Pancreas (tissue), 10 donors: ENCODE measurements around the gene LMOD2. TPM values are rescaled to one million over a fixed set of nuclear protein-coding genes. Genes with fewer than 3 reads are reported as not detected.

ENCODE experiments used
- ATAC-seq, 4 donors: fragments of 200-7000 bp; cut with Tn5 transposase; one replicate each; pipeline versions ENCODE4 v1.8.0 to v1.9.1; 2020; ENCODE audit warnings: mild to moderate bottlenecking in 4 of 4, moderate library complexity in 4 of 4
- DNase-seq, 6 donors: peaks; one replicate each; pipeline ENCODE4 v3.0.0-alpha.2; 2020
- FAIRE-seq: peaks from 2 replicates; lab custom pipeline; 2012; peaks lifted over from hg19 to GRCh38; lab: Jason Lieb, UNC
- H3K27ac ChIP-seq, 4 donors: fragments of 200-600 bp; sonication (generic); 1 replicate in 3 of 4; 2 replicates in 1 of 4; pipeline versions ENCODE4 v1.5.0 to v1.8.0; 2020
- H3K27me3 ChIP-seq, 4 donors: fragments of 200-600 bp; one replicate each; pipeline ENCODE4 v1.8.0; 2021
- H3K36me3 ChIP-seq, 3 donors: fragments of 200-600 bp; sonication (generic) in 1 of 3; one replicate each; pipeline versions ENCODE4 v1.5.0 to v1.8.0; 2020 to 2021
- H3K4me1 ChIP-seq, 3 donors: fragments of 200-600 bp; one replicate each; pipeline ENCODE4 v1.8.0; 2021
- H3K4me3 ChIP-seq, 4 donors: fragments of 200-600 bp; sonication (generic) in 2 of 4; one replicate each; pipeline versions ENCODE4 v1.5.0 to v1.8.0; 2020 to 2021
- H3K9me3 ChIP-seq, 4 donors: fragments of 200-600 bp; one replicate each; pipeline ENCODE4 v1.8.0; 2021
- CTCF ChIP-seq, 4 donors: fragments of 200-600 bp; sonication (generic) in 3 of 4; IDR thresholded peaks; one replicate each; pipeline versions ENCODE4 v1.5.0 to v1.8.0; 2021; ENCODE audit warnings: antibody characterized with exemption in 4 of 4
- WGBS, 2 donors: extraction: QIAGEN DNeasy Blood & Tissue Kit; methylation state at CpG; one replicate each; pipeline ENCODE4 v1.1.7; 2013; 5-methylcytosine and 5-hydroxymethylcytosine counted together
- intact Hi-C, 3 donors: fragments of 100-400 bp; cut with DNase I; formaldehyde crosslinking; loops; one replicate each; pipeline versions ENCODE4 v1.11.1 to v1.14.2; 2022
- polyA plus RNA-seq, 2 donors: library from polyadenylated mRNA; stranded (reverse); fragments of 200-250 nt; gene quantifications; one replicate each; pipeline ENCODE4 v1.2.3, GENCODE V29; 2013
- total RNA-seq, 6 donors: library from RNA; stranded (reverse); fragmentation: NEBNext Ultra II Directional in 4 of 6; extraction: Animal tissue kit (Norgen Biotek cat#: 25700) in 4 of 6; gene quantifications; one replicate each; pipeline versions ENCODE4 v1.2.1 to v1.2.4, GENCODE V29; 2021 to 2023
- donor health status: healthy with polysubstance abuse.
- donor health status: DM: no; HTN: no; CAD: no; lungs with moderate emphysema.
- donor health status: DM: no; HTN: no; CAD: no.
- donor health status: control.
- donor health status: control.
- donor health status: Bipolar disorder and iron deficiency.
- donor health status: DM: yes; HTN: yes; CAD: no.
- donor health status: DM: no; HTN: no; CAD: no.
- donor health status: DM: no; HTN: no; CAD: no.
- donor health status: DM: yes; HTN: yes; CAD: no.

The LMOD2 gene
- total and polyA plus RNA-seq, 8 donors: 0.55 TPM; not detected in 7

GRCh38 chr7:123639631-123640030 lies 16.0 kb upstream of the LMOD2 start:
- intact Hi-C loops: loop anchor here in 1 of 3 donors (10.0 kb wide), 1 partner anchor 225 kb away; no protein-coding TSS in a partner anchor

GRCh38 chr7:123640583-123640982 lies 15.1 kb upstream of the LMOD2 start:
- Histone ChIP-seq H3K27ac (no peak overlapping the region), H3K27me3 (no peaks in the 10 kb centered on the region), H3K4me1 (peaks cover 0 to 10% (median 6%) of the 10 kb centered on the region in 3 donors), H3K9me3 (no peaks in the 10 kb centered on the region), H3K36me3 (no peaks in the 10 kb centered on the region), H3K4me3 (no peak overlapping the region)
- TF ChIP-seq CTCF (IDR thresholded peaks at IDR 0.05): no peak
- ATAC-seq: no peak
- FAIRE-seq: no peak
- DNase-seq: no peak
- intact Hi-C loops: no loop called here

More at GRCh38 chr7:123639631-123640030, 16.0 kb upstream of the LMOD2 start:
- no peak for TF ChIP-seq CTCF (IDR thresholded peaks at IDR 0.05)
- Histone ChIP-seq H3K27ac (no peak overlapping the region), H3K4me1 (peaks cover 0 to 9% (median 6%) of the 10 kb centered on the region in 3 donors), H3K9me3 (no peaks in the 10 kb centered on the region), H3K27me3 (no peaks in the 10 kb centered on the region), H3K36me3 (no peaks in the 10 kb centered on the region), H3K4me3 (no peak overlapping the region)
- no peak for FAIRE-seq
- ATAC-seq: no peak
- 89 to 97% methylated on average over 2 of the region's 2 CpGs for WGBS, 2 donors
- DNase-seq: no peak

- DNase-seq: no peak
- ATAC-seq: no peak
- intact Hi-C loops: no loop called here
- 90 to 91% methylated on average over 5 of the region's 5 CpGs for WGBS, 2 donors
- no peak for TF ChIP-seq CTCF (IDR thresholded peaks at IDR 0.05)
- Histone ChIP-seq H3K27me3 (no peaks in the 10 kb centered on the region), H3K9me3 (no peaks in the 10 kb centered on the region), H3K4me1 (peaks cover 0 to 15% (median 6%) of the 10 kb centered on the region in 3 donors), H3K4me3 (no peak overlapping the region), H3K36me3 (no peaks in the 10 kb centered on the region), H3K27ac (no peak overlapping the region)
- FAIRE-seq: no peak
These were observed 13.8 kb upstream of the LMOD2 start for GRCh38 chr7:123641901-123642300.

- no peak for TF ChIP-seq CTCF (IDR thresholded peaks at IDR 0.05)
- H3K4me1 ChIP-seq: peaks cover 0 to 15% (median 6%) of the 10 kb centered on the region in 3 donors
- peak; percentile 66 to 86 (median 85) for ATAC-seq
- 37 to 42% methylated on average over 6 of the region's 6 CpGs for WGBS, 2 donors
- no peak for FAIRE-seq
- intact Hi-C loops: no loop called here
- no peak overlapping the region for H3K4me3 ChIP-seq
- H3K27me3 ChIP-seq: no peaks in the 10 kb centered on the region
- DNase-seq: peak in 2 of 6 donors; percentile 6 to 26
- H3K9me3 ChIP-seq: no peaks in the 10 kb centered on the region
- no peak overlapping the region for H3K27ac ChIP-seq
- H3K36me3 ChIP-seq: no peaks in the 10 kb centered on the region
These were observed 11.9 kb upstream of the LMOD2 start for GRCh38 chr7:123643495-123644441.

GRCh38 chr7:123645516-123645915 lies 10.2 kb upstream of the LMOD2 start:
- no peak for DNase-seq

More at GRCh38 chr7:123645516-123645915, 10.2 kb upstream of the LMOD2 start:
- no peaks in the 10 kb centered on the region for H3K36me3 ChIP-seq
- no peaks in the 10 kb centered on the region for H3K27me3 ChIP-seq
- ATAC-seq (peak; percentile 40 to 65 (median 54)), FAIRE-seq (no peak)
- H3K4me1 ChIP-seq: peaks cover 0 to 15% (median 6%) of the 10 kb centered on the region in 3 donors
- intact Hi-C loops: no loop called here
- WGBS, 2 donors: 56 to 61% methylated on average over 3 of the region's 3 CpGs
- H3K27ac ChIP-seq: no peak overlapping the region
- TF ChIP-seq CTCF (IDR thresholded peaks at IDR 0.05): no peak
- no peak overlapping the region for H3K4me3 ChIP-seq
- no peaks in the 10 kb centered on the region for H3K9me3 ChIP-seq
